Fibroblast of upper back skin (primary cell): ENCODE data around the gene ST8SIA5.
"Not testable (repeated sequence)": the region's sequence is repeated elsewhere in the genome, so short reads cannot be mapped to it uniquely, and the experiment has no call there.

Source experiments
- DNase-seq: peaks from one replicate; pipeline ENCODE4 v3.0.0-alpha.2; 2013

Gene ST8SIA5, protein sequence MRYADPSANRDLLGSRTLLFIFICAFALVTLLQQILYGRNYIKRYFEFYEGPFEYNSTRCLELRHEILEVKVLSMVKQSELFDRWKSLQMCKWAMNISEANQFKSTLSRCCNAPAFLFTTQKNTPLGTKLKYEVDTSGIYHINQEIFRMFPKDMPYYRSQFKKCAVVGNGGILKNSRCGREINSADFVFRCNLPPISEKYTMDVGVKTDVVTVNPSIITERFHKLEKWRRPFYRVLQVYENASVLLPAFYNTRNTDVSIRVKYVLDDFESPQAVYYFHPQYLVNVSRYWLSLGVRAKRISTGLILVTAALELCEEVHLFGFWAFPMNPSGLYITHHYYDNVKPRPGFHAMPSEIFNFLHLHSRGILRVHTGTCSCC

DNA sequence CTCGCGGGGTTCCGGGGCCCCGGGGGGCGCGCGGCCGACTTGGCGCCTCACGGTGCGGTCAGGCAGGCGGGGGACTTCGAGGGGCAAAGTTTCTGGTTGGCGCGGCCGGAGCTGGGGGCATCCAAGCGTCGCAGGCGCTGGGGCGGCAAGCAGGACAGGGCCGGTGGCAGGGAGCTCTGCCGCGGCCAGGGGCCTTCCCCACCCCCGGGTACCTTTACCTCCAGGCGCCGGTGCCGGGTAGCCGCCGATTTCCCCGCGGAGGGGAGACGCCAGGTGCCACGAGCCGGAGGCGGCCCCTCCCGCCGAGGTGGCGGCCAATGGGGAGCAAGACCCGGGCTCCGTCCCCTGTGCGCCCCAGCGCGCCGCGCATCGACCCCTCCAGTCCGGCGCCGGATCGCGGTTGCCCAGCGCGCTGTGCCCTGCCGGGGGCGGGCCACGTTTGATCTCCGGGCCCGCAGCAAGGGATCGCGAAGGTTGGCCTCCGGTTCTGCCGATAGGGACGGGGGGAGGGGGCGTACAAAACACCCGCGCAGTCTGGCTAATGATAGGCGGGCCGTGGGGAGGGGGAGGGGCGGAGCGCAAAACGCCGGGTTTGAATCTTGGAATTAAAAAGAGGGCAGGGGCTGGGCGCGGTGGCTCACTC, at the start of gene ST8SIA5:
Gene ST8SIA5 (minus strand): TSS at position 495 of the 643 bp plus-strand sequence. CDS start 545 bp downstream, outside the sequence.
- DNase-seq, result no peak

DNA sequence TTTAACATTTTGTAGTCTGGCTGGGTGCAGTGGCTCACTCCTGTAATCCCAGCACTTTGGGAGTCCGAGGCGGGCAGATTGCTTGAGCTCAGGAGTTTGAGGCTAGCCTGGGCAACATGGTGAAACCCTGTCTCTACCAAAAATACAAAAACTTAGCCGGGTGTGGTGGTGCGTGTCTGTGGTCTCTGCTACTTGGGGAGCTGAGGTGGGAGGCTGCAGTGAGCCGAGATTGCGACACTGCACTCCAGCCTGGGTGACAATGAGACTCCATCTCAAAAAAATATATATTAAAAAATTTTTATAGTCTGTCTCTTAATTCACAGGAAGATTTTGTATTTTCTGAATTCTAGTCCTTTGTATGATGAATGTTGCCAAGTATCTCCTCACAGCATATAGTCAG, 39.1 kb upstream of the ST8SIA5 start:
- DNase-seq, result not testable (repeated sequence)

DNA sequence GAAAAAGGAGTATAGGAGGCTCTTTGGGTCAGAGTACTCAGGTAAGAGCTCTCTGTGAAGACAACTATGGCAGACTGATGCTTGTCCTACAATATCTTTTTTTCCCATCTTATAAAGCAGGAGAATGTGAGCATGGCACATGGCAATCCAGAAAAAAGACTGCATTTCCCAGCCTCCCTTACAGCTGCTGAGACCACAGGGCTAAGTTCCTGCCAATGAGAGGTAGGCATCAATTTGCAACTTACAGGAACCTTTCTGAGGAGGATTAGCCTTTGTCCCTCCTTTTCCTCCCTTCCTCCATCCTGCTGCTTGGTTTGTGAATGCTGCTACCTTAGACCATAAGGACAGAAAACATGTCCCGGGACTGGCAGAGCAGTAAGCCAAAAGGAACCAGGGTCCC, 37.8 kb upstream of the ST8SIA5 start:
- DNase-seq, result no peak

DNA sequence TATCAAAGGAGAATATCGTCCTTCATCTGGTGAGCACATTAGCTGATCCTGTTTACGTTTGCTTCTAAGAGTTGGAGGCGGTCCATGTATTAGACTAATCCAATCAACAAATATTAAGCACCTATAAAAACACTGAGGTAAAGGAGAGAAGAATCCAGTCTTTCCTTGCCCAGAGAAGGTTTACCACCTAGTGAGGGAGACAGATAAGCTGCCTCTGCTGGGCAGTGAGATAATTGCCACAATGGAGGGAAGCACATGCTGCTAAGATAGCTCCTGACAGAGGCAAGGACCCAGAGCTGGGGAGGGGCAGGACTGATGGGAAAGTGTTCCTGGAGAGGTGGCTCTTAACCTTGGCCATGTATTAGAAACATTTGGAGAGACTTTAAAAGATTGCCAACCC, 36.7 kb upstream of the ST8SIA5 start:
- DNase-seq, result no peak

DNA sequence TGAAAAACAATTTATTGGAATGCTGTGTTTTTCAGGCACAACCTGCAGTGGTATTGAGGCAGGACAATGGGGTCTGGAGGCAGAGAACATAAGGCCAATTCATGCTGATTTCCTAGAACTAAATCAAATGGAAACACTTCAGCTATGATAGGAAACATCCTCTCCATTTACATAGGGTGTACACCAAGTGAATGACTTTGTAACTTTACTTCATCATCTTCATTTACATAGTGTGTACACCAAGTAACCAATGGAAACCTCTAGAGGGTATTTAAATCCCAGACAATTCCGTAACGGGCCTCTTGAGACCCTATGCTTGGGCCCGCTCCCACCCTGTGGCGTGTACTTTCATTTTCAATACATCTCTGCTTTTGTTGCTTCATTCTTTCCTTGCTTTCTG, 32.2 kb upstream of the ST8SIA5 start:
- DNase-seq, result no peak

DNA sequence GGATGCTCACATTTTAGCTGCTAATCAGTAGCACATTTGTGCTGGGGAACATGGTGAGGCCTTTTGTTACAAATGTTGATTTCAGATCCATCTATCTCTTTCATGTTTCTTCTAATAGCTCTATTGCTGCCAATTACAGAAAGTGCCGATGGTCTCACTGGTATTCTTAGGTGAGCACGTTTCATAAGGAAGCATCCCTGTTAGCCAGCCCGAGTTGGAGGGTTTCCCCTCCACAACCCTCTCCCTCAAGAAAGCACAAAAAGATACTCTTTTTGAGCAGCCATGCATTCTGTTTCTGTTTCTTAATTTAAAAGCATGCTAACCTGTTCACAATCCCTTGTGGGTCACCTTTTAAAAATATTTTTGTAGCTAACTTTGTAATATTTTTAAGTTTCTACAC, 30.8 kb upstream of the ST8SIA5 start:
- DNase-seq, result no peak

DNA sequence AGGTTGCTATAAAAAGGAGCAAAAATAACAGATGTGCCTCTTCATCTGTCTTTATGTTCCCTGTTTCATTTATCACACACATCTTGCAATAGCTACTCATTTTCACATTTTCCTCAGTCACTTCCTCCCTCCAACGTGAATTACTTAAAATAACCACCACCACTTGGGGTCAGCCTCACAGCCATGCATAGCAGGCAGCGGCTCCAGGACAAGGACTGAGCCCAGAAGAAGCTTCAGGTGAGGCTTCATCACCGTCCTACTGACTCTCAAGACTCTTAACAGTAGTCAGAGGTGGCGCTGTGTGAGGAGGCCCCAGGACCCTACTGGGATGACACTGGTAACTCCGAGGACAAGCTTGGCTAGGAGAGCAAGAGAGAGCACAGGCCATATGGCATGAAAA, 15.5 kb upstream of the ST8SIA5 start:
- DNase-seq, result no peak

DNA sequence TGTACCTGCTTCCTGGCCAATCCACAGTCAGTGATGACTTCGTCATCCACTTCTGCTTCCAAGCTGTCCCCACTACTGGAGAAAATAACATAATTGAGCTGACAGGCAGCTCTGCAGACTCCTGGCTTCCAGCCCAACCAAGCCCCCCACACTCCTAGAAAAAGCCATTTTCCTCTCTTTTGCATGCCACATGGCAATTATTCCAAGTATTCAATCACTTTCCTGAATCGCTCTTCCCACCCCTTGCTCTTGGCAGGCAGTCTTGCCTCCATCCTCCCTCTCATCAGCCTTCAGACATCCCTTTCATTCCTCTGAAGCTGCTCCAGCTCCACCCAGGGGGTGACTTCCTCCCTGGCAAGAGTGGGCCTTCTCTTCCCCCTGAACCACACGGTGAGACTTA, 14.3 kb upstream of the ST8SIA5 start:
- peak; percentile 54 for DNase-seq

DNA sequence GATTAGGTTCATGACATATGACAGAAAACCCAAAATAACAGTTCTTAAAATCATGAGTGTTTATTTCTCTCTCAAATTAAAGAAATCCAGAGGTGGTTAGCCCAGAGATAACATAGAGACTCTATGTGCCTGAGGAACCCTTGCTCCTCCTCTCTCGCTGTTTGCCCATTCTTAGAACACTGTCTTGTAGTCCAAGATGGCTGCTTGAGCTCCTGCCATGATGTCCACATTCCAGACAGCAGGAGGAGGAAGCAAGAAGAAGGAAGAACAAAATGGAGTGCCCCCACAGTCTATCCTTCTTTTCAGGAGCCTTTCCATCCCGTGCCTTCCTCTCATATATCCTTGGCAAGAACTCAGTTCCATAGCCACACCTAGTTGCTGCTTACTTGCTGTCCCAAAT, 13.9 kb upstream of the ST8SIA5 start:
- no peak for DNase-seq

DNA sequence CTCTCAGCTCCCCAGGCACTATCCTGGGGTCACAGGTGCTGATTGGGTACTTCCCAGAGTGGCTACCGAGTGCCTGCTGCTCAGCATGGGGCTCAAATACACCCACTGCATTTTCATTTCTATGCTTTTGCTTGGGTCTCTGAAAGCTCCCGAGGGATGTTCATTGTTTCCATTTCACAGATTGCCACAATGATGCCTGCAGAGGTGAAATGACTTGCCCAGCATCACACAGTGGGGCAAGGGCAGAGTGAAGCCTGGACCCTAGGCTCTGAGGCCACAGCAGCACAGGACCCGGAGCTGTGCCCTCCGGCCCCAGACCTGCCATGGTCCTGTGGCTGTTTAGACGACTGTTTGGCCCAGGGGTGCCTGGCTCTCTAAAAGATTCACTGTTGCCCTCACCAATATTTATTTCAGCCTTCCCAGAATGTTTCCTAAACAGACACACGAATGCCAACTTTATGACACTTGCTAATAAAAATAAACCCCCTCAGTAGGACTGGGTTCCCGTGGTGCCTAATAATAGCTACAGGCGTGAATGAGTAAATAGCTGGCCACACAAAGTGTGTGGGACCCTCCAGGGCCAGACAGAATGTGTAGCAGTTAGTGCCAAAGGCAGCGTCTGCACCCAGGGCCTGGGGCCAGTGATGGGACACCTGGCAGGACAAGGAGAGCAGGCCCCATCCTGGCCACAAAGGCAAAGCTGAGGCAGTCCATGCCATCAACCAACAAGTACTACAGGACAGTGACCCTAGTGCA, 11.5 kb upstream of the ST8SIA5 start:
- no peak for DNase-seq

DNA sequence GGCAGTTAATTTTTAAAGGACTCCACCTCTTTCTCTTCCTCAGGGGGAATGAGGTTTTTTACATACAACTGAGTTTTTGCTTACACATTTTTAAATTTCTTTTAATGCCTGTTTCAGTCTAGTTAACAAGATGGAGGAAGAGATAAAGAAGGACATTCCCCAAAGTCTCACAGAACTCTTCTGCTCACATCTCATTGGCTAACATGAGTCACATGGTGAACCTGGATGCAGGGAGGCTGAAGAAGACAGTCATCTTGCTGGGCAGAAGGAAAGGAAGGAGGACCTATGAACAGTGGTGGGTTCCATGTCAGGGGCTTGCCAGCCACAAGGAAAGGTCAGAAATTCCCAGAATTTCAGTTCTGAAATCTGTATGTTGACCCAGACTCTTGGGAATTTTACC, 10.4 kb upstream of the ST8SIA5 start:
- DNase-seq, result no peak

DNA sequence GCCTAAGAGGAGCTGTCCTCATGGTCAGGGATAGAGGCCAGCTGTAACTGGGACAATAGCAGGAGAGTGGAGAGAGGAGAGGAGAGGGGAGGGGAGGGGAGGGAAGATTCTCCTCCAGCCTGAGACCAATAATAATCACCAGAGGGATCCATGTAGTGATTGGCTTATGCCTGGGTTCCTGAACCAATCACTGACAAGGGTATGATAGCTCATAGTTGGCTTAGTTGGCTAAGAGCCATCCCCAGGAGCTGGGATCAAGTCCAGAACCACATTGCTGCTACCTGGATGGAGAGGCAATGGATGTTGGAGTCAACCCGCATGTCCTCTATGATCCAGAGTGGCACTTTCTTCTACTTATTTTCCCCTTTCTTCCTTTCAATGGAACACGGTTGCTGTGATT, 7.7 kb upstream of the ST8SIA5 start:
- no peak for DNase-seq

DNA sequence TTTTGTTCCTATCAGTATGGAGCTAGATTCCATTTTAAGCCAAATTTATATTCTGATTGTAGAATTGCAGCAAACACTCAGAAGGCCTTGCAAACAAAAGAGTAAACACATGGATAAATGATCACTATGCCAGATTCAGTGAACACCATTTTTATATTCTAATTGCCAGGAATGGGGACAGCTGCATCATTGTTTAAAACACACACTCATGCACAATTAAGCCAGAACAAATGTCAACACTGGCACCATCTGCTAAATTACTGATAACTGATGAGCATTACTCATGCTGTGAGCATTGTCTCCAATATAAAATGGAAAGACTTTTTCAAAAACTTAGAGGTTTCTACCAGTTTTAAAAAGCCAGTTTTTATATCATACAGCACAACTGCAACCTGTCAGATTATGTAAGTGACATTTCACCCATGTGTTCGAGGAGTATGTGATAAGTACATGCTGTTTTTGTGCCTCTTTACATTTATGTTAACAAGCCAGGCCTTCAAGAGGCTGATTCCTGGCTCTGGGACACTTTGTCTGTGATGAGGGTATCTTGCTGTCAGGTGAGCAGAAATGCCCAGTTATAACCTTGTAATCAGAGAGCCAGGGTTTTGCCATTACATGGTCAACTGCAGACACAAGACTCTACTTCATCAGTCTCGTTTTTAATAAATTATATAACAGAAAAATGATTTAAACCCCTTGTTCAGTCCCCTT, 4.4 kb upstream of the ST8SIA5 start:
- no peak for DNase-seq

DNA sequence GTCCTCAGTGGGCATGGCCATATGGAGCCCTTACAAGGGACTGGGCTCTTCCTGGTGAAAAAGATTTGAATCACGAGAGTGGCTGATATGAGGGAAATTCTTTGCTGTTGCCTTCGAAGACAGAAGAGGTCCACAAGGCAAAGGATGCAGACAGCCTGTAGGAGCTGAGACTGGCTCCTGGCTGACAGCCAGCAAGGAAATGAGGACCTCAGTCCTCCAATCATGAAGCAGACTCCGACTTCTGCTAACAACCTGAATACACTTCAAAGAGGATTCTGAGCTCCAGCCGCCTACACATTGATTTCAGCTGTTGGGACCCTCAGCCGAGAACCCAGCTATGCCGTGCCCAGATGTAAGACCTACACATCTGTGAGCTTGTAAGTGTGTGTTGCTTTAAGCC, 3.0 kb upstream of the ST8SIA5 start:
- DNase-seq, result no peak

DNA sequence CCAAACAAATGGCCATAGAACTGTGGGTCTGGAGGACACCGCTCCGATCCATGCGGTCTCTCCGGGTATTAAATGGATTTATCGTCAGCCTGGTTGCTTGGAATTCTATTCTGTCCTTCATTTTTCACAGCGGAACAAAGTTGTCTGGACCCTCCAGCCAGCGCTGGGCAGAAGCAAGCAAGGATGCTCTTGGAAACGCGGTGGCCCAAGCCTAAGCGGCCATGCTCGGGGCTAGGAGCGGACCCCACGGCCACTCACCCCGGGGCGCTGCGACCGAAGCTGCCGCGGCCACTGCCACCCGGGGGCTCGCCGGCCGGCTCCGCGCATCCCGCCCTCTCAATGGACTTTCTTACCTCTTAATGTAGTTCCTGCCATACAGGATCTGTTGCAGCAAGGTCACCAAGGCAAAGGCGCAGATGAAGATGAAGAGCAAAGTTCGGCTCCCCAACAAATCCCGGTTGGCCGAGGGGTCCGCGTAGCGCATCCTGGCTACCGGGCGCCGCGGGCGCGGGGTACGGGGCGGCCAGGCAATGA, 761 bp downstream of the ST8SIA5 start:
- no peak for DNase-seq

DNA sequence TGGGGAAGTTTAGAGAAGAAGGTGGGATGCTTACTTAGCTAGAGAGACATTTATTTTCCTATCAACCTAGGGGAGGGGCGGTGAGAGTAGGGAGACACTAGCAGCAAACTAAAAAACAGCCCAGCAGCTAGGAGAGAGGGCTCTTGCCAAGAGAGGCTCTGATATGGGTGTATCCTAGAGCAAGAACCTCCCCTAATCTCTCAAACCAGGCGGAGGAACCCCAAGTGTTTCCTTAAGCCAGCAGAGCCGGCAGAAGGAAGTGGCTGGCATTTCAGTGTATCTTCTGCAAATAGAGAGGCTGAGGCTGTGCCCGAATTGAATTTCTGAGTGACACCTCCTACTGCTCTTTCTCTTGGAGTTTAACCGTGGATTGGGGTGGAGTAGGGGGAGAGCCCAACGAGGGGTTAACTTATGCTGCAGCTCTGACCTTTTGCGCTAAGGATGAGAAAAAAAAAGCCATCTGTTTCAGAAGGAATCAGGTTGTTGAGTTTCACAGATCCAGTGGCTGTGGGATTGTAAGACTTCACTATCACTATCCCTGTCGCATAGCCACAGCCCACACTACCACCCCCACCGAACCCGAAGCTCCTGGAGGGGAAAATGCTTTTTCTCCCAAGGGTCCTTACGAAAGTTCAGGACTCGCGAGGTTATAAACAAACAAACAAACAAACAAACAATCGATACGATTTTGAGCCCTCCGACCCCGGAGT, 1.4 kb downstream of the ST8SIA5 start:
- no peak for DNase-seq

DNA sequence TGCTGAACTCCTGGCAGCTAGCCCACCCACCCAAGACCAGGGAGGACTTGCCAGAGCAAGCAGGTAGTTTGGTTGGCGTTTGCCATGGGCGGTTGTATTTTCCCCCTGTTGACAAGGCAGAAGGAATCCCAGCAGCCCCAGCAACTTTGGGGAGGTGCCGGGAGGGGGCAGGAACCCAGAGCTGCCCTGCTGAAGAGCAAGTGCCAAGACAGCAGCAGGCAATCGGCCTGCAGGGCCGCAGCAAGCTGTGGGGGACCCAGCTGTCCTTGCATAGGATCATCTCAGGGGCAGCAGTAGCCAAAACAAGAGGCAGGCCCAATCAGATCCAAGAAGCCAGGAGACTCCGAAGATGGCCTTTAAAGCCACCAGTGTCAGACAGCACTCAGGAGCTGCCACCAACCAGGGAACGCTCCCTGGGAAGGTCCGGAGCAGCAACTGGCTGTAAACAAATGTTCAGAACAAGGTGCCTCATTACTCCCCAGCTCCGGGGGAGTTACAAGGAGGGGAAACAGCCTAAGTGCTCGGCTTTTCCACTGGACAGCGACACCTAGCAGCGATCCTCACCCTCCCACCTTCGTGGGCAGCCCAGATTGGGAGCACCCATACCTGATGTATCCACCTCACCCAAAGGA, 2.1 kb downstream of the ST8SIA5 start:
- DNase-seq, result no peak

DNA sequence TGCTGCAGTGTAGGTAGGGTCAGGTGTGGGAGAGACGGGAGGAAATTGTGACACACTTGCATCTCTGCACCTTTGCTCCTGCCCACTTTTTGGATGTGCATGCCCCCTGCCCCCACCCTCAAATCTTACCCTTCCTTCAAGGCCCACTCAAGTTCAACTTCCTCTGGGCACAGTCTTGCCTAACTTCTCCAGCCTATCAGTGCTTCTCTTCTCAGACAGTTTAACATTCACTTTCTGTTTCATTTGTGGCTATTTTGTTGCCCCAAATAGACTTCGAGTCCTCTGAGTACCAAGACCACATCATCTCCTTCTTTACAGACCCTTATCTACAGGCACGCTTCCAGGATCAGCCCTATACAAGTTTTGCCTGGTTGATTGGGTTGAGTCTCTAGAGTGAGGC, 2.7 kb downstream of the ST8SIA5 start:
- DNase-seq, result no peak

DNA sequence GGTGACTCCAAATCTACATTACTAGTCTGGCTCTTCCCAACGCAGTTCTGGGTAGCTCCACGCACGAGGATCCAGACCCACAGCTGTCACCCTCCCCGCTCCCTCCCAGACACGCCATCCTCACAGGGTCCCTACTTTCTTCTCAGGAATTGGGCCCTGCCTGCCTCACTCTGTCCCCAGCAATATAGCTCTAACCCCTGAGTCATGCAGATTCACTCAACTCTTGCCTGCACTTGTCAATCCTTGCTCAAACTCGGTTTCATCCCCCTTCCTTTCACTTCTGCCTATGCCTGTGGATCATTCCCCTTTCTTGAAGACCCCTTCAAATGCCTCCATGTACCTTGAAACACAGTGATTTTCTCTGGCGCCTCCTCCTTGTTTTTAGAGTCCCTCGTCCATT, 5.0 kb downstream of the ST8SIA5 start:
- no peak for DNase-seq

DNA sequence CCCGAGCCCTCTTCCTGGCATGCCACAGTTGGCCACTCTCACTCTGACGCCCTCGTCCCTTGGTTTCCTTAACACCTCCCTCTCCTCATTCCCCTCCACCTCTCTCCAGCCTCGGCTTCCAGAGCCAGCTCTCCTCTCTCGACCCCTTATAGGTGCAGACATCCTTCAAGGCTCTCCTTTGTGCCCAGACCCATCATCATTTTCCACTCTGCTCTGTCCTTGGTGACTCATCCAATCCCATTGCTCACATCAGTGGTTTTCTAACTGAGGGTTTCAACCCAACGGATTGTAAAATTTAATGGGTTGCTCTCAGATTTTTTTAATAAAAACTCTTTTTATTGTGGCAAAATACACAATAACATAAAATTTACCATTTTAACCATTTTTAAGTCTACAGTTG, 6.2 kb downstream of the ST8SIA5 start:
- no peak for DNase-seq

DNA sequence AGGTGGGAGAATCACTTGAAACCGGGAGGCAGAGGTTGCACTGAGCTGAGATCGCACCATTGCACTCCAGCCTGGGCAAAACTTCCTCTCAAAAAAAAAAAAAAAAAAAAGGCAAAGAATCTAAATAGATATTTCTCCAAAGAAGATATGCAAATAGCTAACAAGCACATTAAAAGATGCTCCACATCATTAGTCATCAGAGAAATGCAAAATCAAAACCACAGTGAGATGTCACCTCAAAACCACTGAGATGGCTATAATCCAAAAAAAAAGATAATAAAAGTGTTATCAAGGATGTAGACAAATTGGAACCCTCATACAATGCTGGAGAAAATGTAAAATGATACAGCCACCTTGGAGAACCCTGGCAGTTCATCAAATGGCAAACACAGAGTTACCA, 8.4 kb downstream of the ST8SIA5 start:
- no peak for DNase-seq

DNA sequence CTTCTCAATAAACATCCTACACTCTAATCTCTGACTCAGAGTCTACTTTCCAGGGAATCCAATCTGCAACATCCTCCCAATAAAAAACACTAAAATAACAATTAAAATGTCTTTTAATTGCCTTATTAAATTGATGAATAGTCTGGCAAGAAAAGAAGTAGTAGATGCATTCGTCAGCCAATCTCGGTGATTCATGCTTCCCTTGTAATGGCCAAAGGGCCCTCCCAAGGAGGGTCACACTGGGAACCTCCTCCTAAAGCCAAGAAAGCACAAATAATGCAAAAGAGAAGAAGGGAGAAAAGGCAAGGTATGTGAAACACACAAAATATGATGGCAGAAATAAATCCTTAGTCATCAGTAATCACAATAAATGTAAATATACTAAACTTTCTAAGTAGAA, 16.8 kb downstream of the ST8SIA5 start:
- DNase-seq, result no peak
